GM13976 (cell line): Measurements from ENCODE around the gene ATRIP.
A peak's percentile ranks its signal among the peaks of the same experiment; 100 is the strongest.

Experiments used
- DNase-seq: peaks from one replicate; pipeline ENCODE4 v3.0.0; 2012; ENCODE audit warnings: low spot score
- in situ Hi-C: fragments of 300-500 bp; cut with MboI; formaldehyde crosslinking; loops from one replicate; pipeline ENCODE4 v1.12.0; 2022; ENCODE audit warnings: low sequenced_read_pairs, mixed read lengths, inconsistent platforms; ENCODE audit not compliant: unreplicated experiment
- TF ChIP-seq, protein P1 (sequence below): IDR thresholded peaks from 2 replicates; pipeline ENCODE4 v1.5.1; 2012; ENCODE audit warnings: borderline replicate concordance, mild to moderate bottlenecking; ENCODE audit not compliant: insufficient read depth; ENCODE audit errors: extremely low read depth, missing control alignments, control extremely low read depth

Gene ATRIP

DNA sequence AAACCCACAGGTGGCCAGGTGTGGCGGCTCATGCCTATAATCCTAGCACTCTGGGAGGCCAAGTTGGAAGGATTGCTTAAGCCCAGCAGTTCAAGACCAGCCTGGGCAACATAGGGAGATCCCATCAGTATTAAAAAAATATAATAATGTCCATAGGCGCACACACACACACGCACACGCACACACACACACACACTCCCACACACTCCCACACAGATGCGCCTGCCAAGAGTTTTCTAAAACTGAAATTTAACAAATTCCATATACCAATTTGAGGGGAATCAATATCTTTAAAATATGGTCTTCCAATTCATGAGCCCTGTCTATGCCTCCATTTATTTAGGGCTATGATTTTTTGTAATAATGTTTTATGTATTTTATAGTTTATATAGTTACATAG lies 40.4 kb downstream of the ATRIP start:
- in situ Hi-C loops: no loop called here
- TF ChIP-seq, protein P1, sequence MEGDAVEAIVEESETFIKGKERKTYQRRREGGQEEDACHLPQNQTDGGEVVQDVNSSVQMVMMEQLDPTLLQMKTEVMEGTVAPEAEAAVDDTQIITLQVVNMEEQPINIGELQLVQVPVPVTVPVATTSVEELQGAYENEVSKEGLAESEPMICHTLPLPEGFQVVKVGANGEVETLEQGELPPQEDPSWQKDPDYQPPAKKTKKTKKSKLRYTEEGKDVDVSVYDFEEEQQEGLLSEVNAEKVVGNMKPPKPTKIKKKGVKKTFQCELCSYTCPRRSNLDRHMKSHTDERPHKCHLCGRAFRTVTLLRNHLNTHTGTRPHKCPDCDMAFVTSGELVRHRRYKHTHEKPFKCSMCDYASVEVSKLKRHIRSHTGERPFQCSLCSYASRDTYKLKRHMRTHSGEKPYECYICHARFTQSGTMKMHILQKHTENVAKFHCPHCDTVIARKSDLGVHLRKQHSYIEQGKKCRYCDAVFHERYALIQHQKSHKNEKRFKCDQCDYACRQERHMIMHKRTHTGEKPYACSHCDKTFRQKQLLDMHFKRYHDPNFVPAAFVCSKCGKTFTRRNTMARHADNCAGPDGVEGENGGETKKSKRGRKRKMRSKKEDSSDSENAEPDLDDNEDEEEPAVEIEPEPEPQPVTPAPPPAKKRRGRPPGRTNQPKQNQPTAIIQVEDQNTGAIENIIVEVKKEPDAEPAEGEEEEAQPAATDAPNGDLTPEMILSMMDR: no peak
- DNase-seq: no peak

DNA sequence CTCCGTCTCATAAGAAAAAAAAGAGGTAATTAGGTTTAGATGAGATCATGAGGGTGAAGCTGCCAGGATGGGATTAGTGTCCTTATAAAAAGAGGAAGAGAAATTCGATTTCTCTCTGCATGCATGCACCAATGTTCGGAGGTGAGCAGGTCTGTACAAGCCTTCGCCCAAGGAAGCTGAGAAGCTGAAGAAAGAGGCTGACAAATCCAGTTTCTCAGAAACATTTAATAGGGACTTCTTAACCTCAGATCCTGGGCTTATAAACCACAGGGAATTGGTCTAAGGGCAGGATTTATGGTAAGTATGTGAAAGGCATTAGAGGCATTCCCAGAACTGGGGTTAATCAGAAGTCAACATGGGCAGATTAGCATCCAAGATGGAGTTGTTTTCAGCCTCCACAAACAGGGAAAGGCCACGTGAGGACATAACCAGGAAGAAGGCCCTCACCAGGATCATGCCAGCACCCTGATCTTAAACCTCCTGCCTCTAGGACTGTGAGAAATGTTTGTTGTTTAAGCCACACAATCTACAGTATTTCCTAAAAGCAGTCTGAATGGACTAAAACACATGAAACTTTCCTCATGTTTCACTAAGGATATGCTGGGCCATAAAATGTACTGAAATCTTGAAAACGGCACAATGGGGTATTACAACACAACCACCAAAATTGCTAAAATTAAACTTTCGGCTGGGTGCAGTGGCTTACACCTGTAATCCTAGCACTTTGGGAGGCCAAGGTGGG lies 46.1 kb downstream of the ATRIP start:
- in situ Hi-C loops: no loop called here

DNA sequence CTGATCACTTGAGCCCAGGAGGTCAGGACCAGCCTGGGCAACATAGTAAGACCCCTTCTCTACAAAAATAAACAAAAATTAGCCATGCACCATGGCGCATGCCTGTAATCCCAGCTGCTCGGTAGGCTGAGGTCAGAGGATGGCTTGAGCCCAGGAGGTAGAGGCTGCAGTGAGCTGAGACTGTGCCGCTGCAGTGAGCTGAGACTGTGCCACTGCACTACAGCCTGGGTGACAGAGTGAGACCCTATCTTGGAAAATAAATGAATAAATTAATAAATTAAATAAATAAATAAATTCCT lies 46.6 kb downstream of the ATRIP start:
- in situ Hi-C loops: no loop called here

More for the DNA sequence above, 46.1 kb downstream of the ATRIP start:
- peak; percentile 52 for DNase-seq
- TF ChIP-seq, protein P1: no peak

DNA sequence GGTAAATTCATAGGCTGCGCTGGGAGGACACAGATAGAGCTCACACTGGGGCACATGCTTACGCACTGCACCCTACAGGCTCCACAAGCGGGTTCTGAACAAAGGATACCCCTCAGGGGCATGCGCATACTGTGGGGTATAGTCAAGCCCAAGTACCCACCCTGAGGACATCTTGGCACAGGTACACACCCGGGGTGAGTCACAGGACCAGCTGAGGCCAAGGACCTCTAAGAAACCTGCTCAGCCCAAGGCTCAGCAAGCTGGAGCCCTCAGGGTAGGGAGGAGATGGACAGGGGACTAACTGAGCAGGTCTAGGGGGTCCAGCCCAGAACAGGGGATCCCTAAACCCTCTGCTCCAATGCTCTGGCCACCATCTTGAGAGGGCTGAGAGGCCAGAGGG lies 54.1 kb downstream of the ATRIP start:
- TF ChIP-seq, protein P1: no peak
- in situ Hi-C loops: no loop called here
- DNase-seq: peak; percentile 18

More for the DNA sequence above, 46.6 kb downstream of the ATRIP start:
- TF ChIP-seq, protein P1: no peak
- DNase-seq: no peak

DNA sequence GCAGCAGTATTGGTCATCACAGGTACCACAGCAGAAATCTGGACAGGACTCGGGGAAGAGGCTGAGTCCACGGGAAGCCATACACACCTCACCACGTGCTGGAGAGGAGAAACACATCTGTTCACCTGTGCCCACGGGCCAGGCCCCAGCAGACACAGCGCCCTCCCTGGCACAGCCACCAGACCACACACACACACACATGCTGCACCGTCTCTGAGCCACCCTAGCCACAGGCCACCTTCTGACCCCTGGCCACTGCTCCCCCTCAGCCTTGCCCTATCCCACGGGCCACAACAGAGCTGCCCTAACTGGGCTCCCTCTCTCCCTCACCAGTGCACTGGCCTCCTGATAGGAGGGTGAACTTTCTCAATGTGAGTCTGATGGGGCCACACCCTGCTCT lies 54.7 kb downstream of the ATRIP start:
- in situ Hi-C loops: no loop called here
- TF ChIP-seq, protein P1: no peak

DNA sequence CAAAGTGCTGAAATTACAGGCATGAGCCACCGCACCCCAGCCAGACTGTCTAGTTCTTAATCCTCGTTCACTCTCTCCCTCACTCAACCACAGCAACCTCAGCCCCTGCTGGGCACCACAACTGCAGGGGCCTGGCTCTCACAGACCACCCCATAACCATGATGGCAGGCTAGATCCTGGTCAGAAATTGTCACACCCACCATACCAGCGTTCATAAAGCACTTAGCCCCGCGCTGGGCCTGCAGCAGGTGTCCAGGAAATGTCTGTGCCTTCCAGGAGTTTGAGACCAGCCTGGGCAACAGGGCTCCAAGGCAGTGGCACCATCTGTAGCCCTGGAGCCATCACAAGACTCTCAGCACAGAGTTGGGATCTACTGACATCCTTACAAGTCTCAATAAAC lies 55.6 kb downstream of the ATRIP start:
- TF ChIP-seq, protein P1: no peak
- peak; percentile 23 for DNase-seq
- in situ Hi-C loops: no loop called here

More for the DNA sequence above, 54.7 kb downstream of the ATRIP start:
- DNase-seq: no peak
